Measurements from ENCODE around the gene SIRPA. TPM values are rescaled to one million over a fixed set of nuclear protein-coding genes. Genes with fewer than 3 reads are reported as not detected.

SIRPA gene
- total and polyA plus RNA-seq, 10 of the 15 experiments (the other 5 are each of a cell fraction or from before 2014, with no cell fraction given) = 1.7 to 13.2 (median 5.0) TPM

- in situ Hi-C loops (cut with MboI) = no loop called here
- Histone ChIP-seq H3K4me1 (ENCODE audit: control insufficient read depth, insufficient read depth, low read length) (no peaks in the 10 kb centered on the region), H4K20me1 (ENCODE audit: control insufficient read depth, insufficient read depth) (no peaks in the 10 kb centered on the region), H3K9me3 (replicated peaks; ENCODE audit: control insufficient read depth, insufficient read depth, low read length) (no peaks in the 10 kb centered on the region), H3K27me3 (replicated peaks in 1 of 2; ENCODE audit: control insufficient read depth in 2 of 2, insufficient read depth in 2 of 2, low read length in 1 of 2) (peaks cover 4 to 7% of the 10 kb centered on the region in 2 experiments), H2AFZ (ENCODE audit: control insufficient read depth, low read depth, low read length) (no peak overlapping the region), H3K79me2 (ENCODE audit: control insufficient read depth, insufficient read depth, low read length) (no peaks in the 10 kb centered on the region), H3K27ac (ENCODE audit: control insufficient read depth, insufficient read depth) (no peak overlapping the region), H3K4me3 (no peak overlapping the region), H3K4me2 (ENCODE audit: control insufficient read depth, insufficient read depth) (no peak overlapping the region), H3K9ac (ENCODE audit: control insufficient read depth, insufficient read depth, low read length) (no peak overlapping the region), H3K36me3 (ENCODE audit: control insufficient read depth in 2 of 2, insufficient read depth in 2 of 2, low read length in 1 of 2) (no peaks in the 10 kb centered on the region)
- POLR2A ChIA-PET = interaction anchor here (0.6 kb wide), 1 partner anchor 147 kb away, joined by 4 read pairs; no protein-coding TSS in a partner anchor
- RAD21 ChIA-PET (ENCODE audit: unreplicated experiment) = interaction anchor here (0.6 kb wide), 1 partner anchor 48 kb away, joined by 3 read pairs; no protein-coding TSS in a partner anchor
- 20% methylated on average over 39 of the region's 39 CpGs for WGBS (ENCODE audit: insufficient coverage, insufficient replicate concordance, low lambda C conversion rate, missing lambda C conversion rate)
- intact Hi-C loops (cut with micrococcal nuclease; ENCODE audit: unreplicated experiment) = no loop called here
- DNase-seq (ENCODE audit: low read depth, low spot score) (no peak), ATAC-seq (no peak), FAIRE-seq (no peak)
- BruUV-seq (replicated peaks) = no TSS peak
- CTCF ChIA-PET = interaction anchor here (1.0 kb wide), 2 partner anchors 14 to 233 kb away, joined by 3 read pairs; no protein-coding TSS in a partner anchor
- SMC1A ChIA-PET (ENCODE audit: uncharacterized antibody, unreplicated experiment) = interaction anchor here (1.1 kb wide), 1 partner anchor 9 kb away, joined by 4 read pairs; no protein-coding TSS in a partner anchor
- TF ChIP-seq, protein P1, sequence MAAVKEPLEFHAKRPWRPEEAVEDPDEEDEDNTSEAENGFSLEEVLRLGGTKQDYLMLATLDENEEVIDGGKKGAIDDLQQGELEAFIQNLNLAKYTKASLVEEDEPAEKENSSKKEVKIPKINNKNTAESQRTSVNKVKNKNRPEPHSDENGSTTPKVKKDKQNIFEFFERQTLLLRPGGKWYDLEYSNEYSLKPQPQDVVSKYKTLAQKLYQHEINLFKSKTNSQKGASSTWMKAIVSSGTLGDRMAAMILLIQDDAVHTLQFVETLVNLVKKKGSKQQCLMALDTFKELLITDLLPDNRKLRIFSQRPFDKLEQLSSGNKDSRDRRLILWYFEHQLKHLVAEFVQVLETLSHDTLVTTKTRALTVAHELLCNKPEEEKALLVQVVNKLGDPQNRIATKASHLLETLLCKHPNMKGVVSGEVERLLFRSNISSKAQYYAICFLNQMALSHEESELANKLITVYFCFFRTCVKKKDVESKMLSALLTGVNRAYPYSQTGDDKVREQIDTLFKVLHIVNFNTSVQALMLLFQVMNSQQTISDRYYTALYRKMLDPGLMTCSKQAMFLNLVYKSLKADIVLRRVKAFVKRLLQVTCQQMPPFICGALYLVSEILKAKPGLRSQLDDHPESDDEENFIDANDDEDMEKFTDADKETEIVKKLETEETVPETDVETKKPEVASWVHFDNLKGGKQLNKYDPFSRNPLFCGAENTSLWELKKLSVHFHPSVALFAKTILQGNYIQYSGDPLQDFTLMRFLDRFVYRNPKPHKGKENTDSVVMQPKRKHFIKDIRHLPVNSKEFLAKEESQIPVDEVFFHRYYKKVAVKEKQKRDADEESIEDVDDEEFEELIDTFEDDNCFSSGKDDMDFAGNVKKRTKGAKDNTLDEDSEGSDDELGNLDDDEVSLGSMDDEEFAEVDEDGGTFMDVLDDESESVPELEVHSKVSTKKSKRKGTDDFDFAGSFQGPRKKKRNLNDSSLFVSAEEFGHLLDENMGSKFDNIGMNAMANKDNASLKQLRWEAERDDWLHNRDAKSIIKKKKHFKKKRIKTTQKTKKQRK (IDR thresholded peaks at IDR 0.05; ENCODE audit: low read depth, low read length) = no peak
- TF ChIP-seq EGR1 (IDR thresholded peaks at IDR 0.05; ENCODE audit: borderline replicate concordance in 1 of 2, low read depth in 2 of 2, low read length in 2 of 2) = no peak
- no peak for TF ChIP-seq LARP7 (IDR thresholded peaks at IDR 0.05)
- TF ChIP-seq, protein P2, sequence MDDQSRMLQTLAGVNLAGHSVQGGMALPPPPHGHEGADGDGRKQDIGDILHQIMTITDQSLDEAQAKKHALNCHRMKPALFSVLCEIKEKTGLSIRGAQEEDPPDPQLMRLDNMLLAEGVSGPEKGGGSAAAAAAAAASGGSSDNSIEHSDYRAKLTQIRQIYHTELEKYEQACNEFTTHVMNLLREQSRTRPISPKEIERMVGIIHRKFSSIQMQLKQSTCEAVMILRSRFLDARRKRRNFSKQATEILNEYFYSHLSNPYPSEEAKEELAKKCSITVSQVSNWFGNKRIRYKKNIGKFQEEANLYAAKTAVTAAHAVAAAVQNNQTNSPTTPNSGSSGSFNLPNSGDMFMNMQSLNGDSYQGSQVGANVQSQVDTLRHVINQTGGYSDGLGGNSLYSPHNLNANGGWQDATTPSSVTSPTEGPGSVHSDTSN (IDR thresholded peaks at IDR 0.05; ENCODE audit: insufficient replicate concordance, low read depth, low read length) = no peak
- no peak for TF ChIP-seq CHD1 (IDR thresholded peaks at IDR 0.05; ENCODE audit: low read depth, low read length)
- no peak for TF ChIP-seq POLR2A (IDR thresholded peaks at IDR 0.05; ENCODE audit: low read depth, low read length)
- no peak for TF ChIP-seq ZBTB33 (IDR thresholded peaks at IDR 0.05)
- no peak for TF ChIP-seq CBX3 (IDR thresholded peaks at IDR 0.05; ENCODE audit: borderline replicate concordance, low read depth)
- no peak for TF ChIP-seq HDAC6 (IDR thresholded peaks at IDR 0.05; ENCODE audit: unreplicated experiment)
- no peak for TF ChIP-seq TARDBP (IDR thresholded peaks at IDR 0.05; ENCODE audit: borderline replicate concordance)
- TF ChIP-seq HCFC1 (IDR thresholded peaks at IDR 0.05; ENCODE audit: low read length) = no peak
- TF ChIP-seq WRNIP1 (IDR thresholded peaks at IDR 0.05; ENCODE audit: borderline replicate concordance, low read depth, low read length) = no peak
- no peak for TF ChIP-seq HDGF (IDR thresholded peaks at IDR 0.05)
- TF ChIP-seq BMI1 (IDR thresholded peaks at IDR 0.05; ENCODE audit: borderline replicate concordance) = no peak
- TF ChIP-seq CHD4 (IDR thresholded peaks at IDR 0.05) = no peak
- no peak for TF ChIP-seq NFYB (IDR thresholded peaks at IDR 0.05; ENCODE audit: insufficient read depth, low read depth, low read length)
- TF ChIP-seq, protein P3, sequence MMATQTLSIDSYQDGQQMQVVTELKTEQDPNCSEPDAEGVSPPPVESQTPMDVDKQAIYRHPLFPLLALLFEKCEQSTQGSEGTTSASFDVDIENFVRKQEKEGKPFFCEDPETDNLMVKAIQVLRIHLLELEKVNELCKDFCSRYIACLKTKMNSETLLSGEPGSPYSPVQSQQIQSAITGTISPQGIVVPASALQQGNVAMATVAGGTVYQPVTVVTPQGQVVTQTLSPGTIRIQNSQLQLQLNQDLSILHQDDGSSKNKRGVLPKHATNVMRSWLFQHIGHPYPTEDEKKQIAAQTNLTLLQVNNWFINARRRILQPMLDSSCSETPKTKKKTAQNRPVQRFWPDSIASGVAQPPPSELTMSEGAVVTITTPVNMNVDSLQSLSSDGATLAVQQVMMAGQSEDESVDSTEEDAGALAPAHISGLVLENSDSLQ (IDR thresholded peaks at IDR 0.05) = no peak
Observed at GRCh38 chr20:1946762-1947534, 51.7 kb downstream of the SIRPA start.

All from GM12878 (cell line).